CD4-positive, alpha-beta memory T cell (primary cell): ENCODE measurements around the gene CACNA2D2. TPM values are rescaled to one million over a fixed set of nuclear protein-coding genes. Genes with fewer than 3 reads are reported as not detected.

Experiments used
- CTCF ChIA-PET: fragments of 350-600 bp; sonication (Branson Sonifier 250); formaldehyde crosslinking; loops from one replicate; lab custom pipeline; 2021; ENCODE audit warnings: inconsistent platforms; ENCODE audit not compliant: partially characterized antibody; lab: Charles Lee
- POLR2A ChIA-PET: fragments of 350-600 bp; sonication (Branson Sonifier 250); formaldehyde crosslinking; loops from one replicate; lab custom pipeline; 2021; ENCODE audit not compliant: partially characterized antibody; lab: Charles Lee
- DNase-seq, 5 donors: peaks; one replicate each; pipeline versions ENCODE4 v3.0.0 to v3.0.0-alpha.2; 2020 to 2022; ENCODE audit warnings: mixed read lengths in 1 of 5
- H3K27ac ChIP-seq: one replicate; pipeline ENCODE4 v1.7.0; 2013; ENCODE audit warnings: low read depth, low read length
- H3K27me3 ChIP-seq: 2 replicates; pipeline ENCODE4 v1.7.0; 2013; ENCODE audit warnings: mild to moderate bottlenecking, low read length, moderate library complexity; ENCODE audit not compliant: insufficient read depth
- H3K36me3 ChIP-seq: 2 replicates; pipeline ENCODE4 v1.7.0; 2013; ENCODE audit warnings: mild to moderate bottlenecking, low read length, moderate library complexity; ENCODE audit not compliant: insufficient read depth
- H3K4me1 ChIP-seq: 2 replicates; pipeline ENCODE4 v1.7.0; 2013; ENCODE audit warnings: mild to moderate bottlenecking, low read length, moderate library complexity; ENCODE audit not compliant: insufficient read depth
- H3K4me3 ChIP-seq, 2 donors: one replicate each; pipeline ENCODE4 v1.7.0; 2013; ENCODE audit warnings: low read length in 2 of 2, mild to moderate bottlenecking in 1 of 2
- H3K9me3 ChIP-seq, 2 donors: one replicate each; pipeline ENCODE4 v1.7.0; 2013; ENCODE audit warnings: low read length in 2 of 2, control low read depth in 1 of 2; ENCODE audit not compliant: control insufficient read depth in 1 of 2
- H3K27ac Mint-ChIP-seq, 7 donors: one replicate each; pipeline ENCODE4 v1.8.0; 2020 to 2021; ENCODE audit warnings: mixed read lengths in 7 of 7, mild to moderate bottlenecking in 6 of 7, inconsistent platforms in 3 of 7, moderate library complexity in 3 of 7
- H3K27me3 Mint-ChIP-seq, 2 donors: one replicate each; pipeline ENCODE4 v1.8.0; 2020 to 2021; ENCODE audit warnings: mixed read lengths in 2 of 2
- H3K36me3 Mint-ChIP-seq, 2 donors: one replicate each; pipeline ENCODE4 v1.8.0; 2020 to 2021; ENCODE audit warnings: mixed read lengths in 2 of 2, inconsistent platforms in 1 of 2, mild to moderate bottlenecking in 1 of 2
- H3K4me1 Mint-ChIP-seq, 4 donors: one replicate each; pipeline ENCODE4 v1.8.0; 2020 to 2021; ENCODE audit warnings: mixed read lengths in 4 of 4, mild to moderate bottlenecking in 1 of 4
- H3K4me3 Mint-ChIP-seq, 8 donors: one replicate each; pipeline ENCODE4 v1.8.0; 2020 to 2021; ENCODE audit warnings: mixed read lengths in 8 of 8, mild to moderate bottlenecking in 7 of 8, moderate library complexity in 6 of 8, inconsistent platforms in 3 of 8
- H3K9me3 Mint-ChIP-seq, 8 donors: one replicate each; pipeline ENCODE4 v1.8.0; 2020 to 2021; ENCODE audit warnings: mixed read lengths in 8 of 8, mild to moderate bottlenecking in 5 of 8, inconsistent platforms in 3 of 8, moderate library complexity in 1 of 8
- intact Hi-C: fragments of 100-400 bp; cut with micrococcal nuclease; formaldehyde crosslinking; loops from one replicate; pipeline ENCODE4 v1.15.1; 2023
- polyA plus RNA-seq, 2 donors: library from polyadenylated mRNA; unstranded; fragments of 300-500 nt; fragmentation: Illumina TruSeq; gene quantifications; one replicate each; pipeline ENCODE4 v1.2.3, GENCODE V29; 2021
- total RNA-seq, 2 experiments: library from RNA; stranded (reverse); gene quantifications; one replicate each; pipeline ENCODE4 v1.2.3, GENCODE V29; 2021

Gene CACNA2D2
- total and polyA plus RNA-seq, 4 experiments from 2014 or later: 0.24 to 1.9 (median 1.7) TPM; not detected in 1

GRCh38 chr3:50430191-50430590 is 73.2 kb downstream of the CACNA2D2 start:
- H3K9me3 ChIP-seq: no peaks in the 10 kb centered on the region
- intact Hi-C loops: no loop called here
- Mint-ChIP-seq H3K4me3 (peak overlapping the region in 1 of 8 donors; percentile 42), H3K27me3 (no peaks in the 10 kb centered on the region), H3K27ac (peak overlapping the region in 1 of 7 donors; percentile 60), H3K4me1 (peaks cover 0 to 2% (median 0%) of the 10 kb centered on the region in 4 donors), H3K9me3 (no peaks in the 10 kb centered on the region), H3K36me3 (no peaks in the 10 kb centered on the region)
- no peak for DNase-seq
- CTCF ChIA-PET: no interaction called here
- H3K36me3 ChIP-seq: no peaks in the 10 kb centered on the region
- H3K4me3 ChIP-seq: no peak overlapping the region
- H3K4me1 ChIP-seq: no peaks in the 10 kb centered on the region
- POLR2A ChIA-PET: no interaction called here
- H3K27ac ChIP-seq: no peak overlapping the region
- no peaks in the 10 kb centered on the region for H3K27me3 ChIP-seq

DNA sequence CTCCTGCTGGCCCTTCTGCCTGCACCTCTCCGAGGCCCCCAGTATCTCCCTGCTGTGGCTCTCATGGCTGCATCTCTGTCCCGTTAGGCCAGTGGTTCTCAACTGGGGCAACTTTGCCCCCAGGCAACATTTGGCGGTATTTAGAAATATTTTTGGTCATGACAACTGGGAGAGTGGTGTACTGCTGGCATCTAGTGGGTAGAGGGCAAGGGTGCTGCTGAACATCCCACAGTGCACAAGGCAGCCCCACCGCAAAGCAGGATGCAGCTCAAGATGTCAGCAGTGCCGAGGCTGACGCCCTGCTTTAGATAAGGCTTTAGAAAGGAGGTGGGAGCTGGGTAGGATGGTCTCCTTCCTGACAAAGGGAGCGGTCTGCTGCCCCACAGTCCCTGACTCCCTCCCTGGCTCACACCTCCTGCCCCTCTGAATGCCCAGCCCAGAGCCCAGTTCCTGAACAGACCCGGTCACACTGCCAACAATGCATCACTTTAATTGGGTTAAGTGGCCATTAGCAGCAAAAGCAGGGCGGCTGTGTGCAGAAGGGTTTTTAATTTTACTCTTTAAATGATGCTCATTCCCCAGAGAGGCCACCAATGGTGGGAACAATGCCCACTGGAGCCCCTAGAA is 75.3 kb downstream of the CACNA2D2 start:
- Mint-ChIP-seq H3K4me3 (no peak overlapping the region), H3K36me3 (no peaks in the 10 kb centered on the region), H3K9me3 (no peaks in the 10 kb centered on the region), H3K27me3 (no peaks in the 10 kb centered on the region), H3K4me1 (peaks cover 0 to 2% (median 0%) of the 10 kb centered on the region in 4 donors), H3K27ac (peak overlapping the region in 1 of 7 donors; percentile 36)
- ChIA-PET POLR2A (no interaction called here), CTCF (interaction anchor here (1.2 to 1.5 kb wide), 2 partner anchors 114 kb away, joined by 4 to 5 read pairs; no protein-coding TSS in a partner anchor)
- peak in 1 of 5 donors; percentile 10 for DNase-seq
- no peaks in the 10 kb centered on the region for H3K9me3 ChIP-seq
- no peaks in the 10 kb centered on the region for H3K4me1 ChIP-seq
- intact Hi-C loops: no loop called here
- no peak overlapping the region for H3K27ac ChIP-seq
- no peak overlapping the region for H3K4me3 ChIP-seq
- no peaks in the 10 kb centered on the region for H3K36me3 ChIP-seq
- H3K27me3 ChIP-seq: no peaks in the 10 kb centered on the region

GRCh38 chr3:50427217-50427616 is 76.2 kb downstream of the CACNA2D2 start:
- Histone ChIP-seq H3K4me1 (no peaks in the 10 kb centered on the region), H3K9me3 (no peaks in the 10 kb centered on the region), H3K27me3 (no peaks in the 10 kb centered on the region), H3K36me3 (no peaks in the 10 kb centered on the region), H3K4me3 (no peak overlapping the region), H3K27ac (no peak overlapping the region)
- H3K4me3 Mint-ChIP-seq: no peak overlapping the region
- no peak for DNase-seq
- ChIA-PET CTCF (interaction anchor here (1.5 kb wide), 1 partner anchor 115 kb away, joined by 4 read pairs; no protein-coding TSS in a partner anchor), POLR2A (no interaction called here)
- no peaks in the 10 kb centered on the region for H3K9me3 Mint-ChIP-seq
- H3K4me1 Mint-ChIP-seq: peaks cover 0 to 2% (median 0%) of the 10 kb centered on the region in 4 donors
- H3K27me3 Mint-ChIP-seq: no peaks in the 10 kb centered on the region
- intact Hi-C loops: no loop called here
- no peak overlapping the region for H3K27ac Mint-ChIP-seq
- no peaks in the 10 kb centered on the region for H3K36me3 Mint-ChIP-seq

DNA sequence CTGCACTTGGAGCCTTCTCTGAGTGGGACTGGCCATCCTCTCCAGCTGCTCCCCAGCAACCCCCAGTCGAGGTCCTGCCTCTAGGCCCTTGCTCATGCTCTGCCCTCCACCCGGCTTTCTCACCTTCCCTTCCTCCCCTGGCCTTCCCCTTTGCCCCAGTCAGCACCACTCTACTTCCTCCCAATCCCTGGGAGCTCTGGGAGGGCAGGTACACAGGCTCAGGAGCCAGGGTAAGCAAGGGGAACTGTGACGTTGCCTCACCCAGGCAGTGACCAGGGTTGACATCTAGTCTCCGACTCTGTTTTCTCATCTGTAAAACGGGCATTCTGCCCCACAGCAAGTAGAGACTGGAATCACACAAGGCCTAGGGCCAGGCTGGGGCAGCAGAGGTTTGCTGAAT is 77.5 kb downstream of the CACNA2D2 start:
- Histone ChIP-seq H3K4me1 (no peaks in the 10 kb centered on the region), H3K27ac (no peak overlapping the region), H3K36me3 (no peaks in the 10 kb centered on the region), H3K27me3 (no peaks in the 10 kb centered on the region), H3K4me3 (no peak overlapping the region), H3K9me3 (no peaks in the 10 kb centered on the region)
- CTCF ChIA-PET: no interaction called here
- intact Hi-C loops: no loop called here
- Mint-ChIP-seq H3K4me1 (peaks cover 0 to 2% (median 0%) of the 10 kb centered on the region in 4 donors), H3K36me3 (no peaks in the 10 kb centered on the region), H3K27me3 (no peaks in the 10 kb centered on the region), H3K9me3 (no peaks in the 10 kb centered on the region), H3K27ac (no peak overlapping the region), H3K4me3 (no peak overlapping the region)
- POLR2A ChIA-PET: no interaction called here
- DNase-seq: no peak

GRCh38 chr3:50423543-50423942 is 79.9 kb downstream of the CACNA2D2 start:
- Histone ChIP-seq H3K4me3 (no peak overlapping the region), H3K4me1 (no peaks in the 10 kb centered on the region), H3K27ac (no peak overlapping the region), H3K36me3 (no peaks in the 10 kb centered on the region), H3K9me3 (no peaks in the 10 kb centered on the region), H3K27me3 (no peaks in the 10 kb centered on the region)
- no peak for DNase-seq
- POLR2A ChIA-PET: no interaction called here
- H3K4me3 Mint-ChIP-seq: no peak overlapping the region
- H3K36me3 Mint-ChIP-seq: no peaks in the 10 kb centered on the region
- no peak overlapping the region for H3K27ac Mint-ChIP-seq
- H3K4me1 Mint-ChIP-seq: no peaks in the 10 kb centered on the region
- intact Hi-C loops: no loop called here
- H3K27me3 Mint-ChIP-seq: no peaks in the 10 kb centered on the region
- H3K9me3 Mint-ChIP-seq: no peaks in the 10 kb centered on the region
- CTCF ChIA-PET: no interaction called here

DNA sequence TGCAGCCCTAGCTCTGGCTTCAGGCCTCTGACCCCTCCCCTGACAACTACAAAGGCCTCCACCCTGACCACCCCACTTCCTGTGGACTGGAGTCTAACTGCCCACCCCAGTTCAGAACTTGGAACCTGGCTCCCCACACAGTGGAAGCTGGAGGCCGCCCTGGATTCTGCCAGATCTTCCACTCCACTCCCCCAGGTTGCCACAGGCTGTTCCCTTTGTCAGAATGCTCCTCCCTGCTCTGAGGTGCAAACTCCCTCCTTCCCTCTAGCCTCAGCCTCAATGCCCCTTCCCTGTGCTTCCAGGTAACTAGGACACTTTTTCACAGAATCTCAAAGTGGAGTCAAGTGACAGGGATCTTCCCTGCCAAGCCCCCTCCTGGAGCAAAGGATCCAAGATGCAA is 81.3 kb downstream of the CACNA2D2 start:
- DNase-seq: no peak
- H3K27ac ChIP-seq: no peak overlapping the region
- no peaks in the 10 kb centered on the region for H3K36me3 ChIP-seq
- H3K27ac Mint-ChIP-seq: peak overlapping the region in 1 of 7 donors; percentile 60
- intact Hi-C loops: no loop called here
- CTCF ChIA-PET: no interaction called here
- H3K4me1 ChIP-seq: no peaks in the 10 kb centered on the region
- no peaks in the 10 kb centered on the region for H3K9me3 Mint-ChIP-seq
- no peaks in the 10 kb centered on the region for H3K27me3 ChIP-seq
- H3K4me1 Mint-ChIP-seq: no peaks in the 10 kb centered on the region
- POLR2A ChIA-PET: no interaction called here
- H3K9me3 ChIP-seq: no peaks in the 10 kb centered on the region
- no peak overlapping the region for H3K4me3 Mint-ChIP-seq
- no peak overlapping the region for H3K4me3 ChIP-seq
- H3K27me3 Mint-ChIP-seq: no peaks in the 10 kb centered on the region
- no peaks in the 10 kb centered on the region for H3K36me3 Mint-ChIP-seq

GRCh38 chr3:50419595-50420370 is 83.7 kb downstream of the CACNA2D2 start:
- Histone ChIP-seq H3K9me3 (no peaks in the 10 kb centered on the region), H3K36me3 (no peaks in the 10 kb centered on the region), H3K4me1 (no peaks in the 10 kb centered on the region), H3K4me3 (no peak overlapping the region), H3K27me3 (no peaks in the 10 kb centered on the region), H3K27ac (no peak overlapping the region)
- Mint-ChIP-seq H3K27me3 (no peaks in the 10 kb centered on the region), H3K9me3 (no peaks in the 10 kb centered on the region), H3K4me1 (peaks cover 0 to 6% (median 3%) of the 10 kb centered on the region in 4 donors), H3K27ac (no peak overlapping the region), H3K36me3 (no peaks in the 10 kb centered on the region), H3K4me3 (no peak overlapping the region)
- ChIA-PET POLR2A (no interaction called here), CTCF (no interaction called here)
- intact Hi-C loops: no loop called here
- DNase-seq: no peak
